GM18511 (cell line): Measurements from ENCODE around the gene MUC4.

Experiments
- ATAC-seq: cut with Tn5 transposase; IDR thresholded peaks from one replicate; pipeline ENCODE4 v1.9.1; 2021; ENCODE audit warnings: mild to moderate bottlenecking, moderate library complexity; ENCODE audit not compliant: unreplicated experiment

MUC4 gene

GRCh38 chr3:195705081-195705991, 106.4 kb downstream of the MUC4 start:
- ATAC-seq: no peak

GRCh38 chr3:195704433-195704999, 107.2 kb downstream of the MUC4 start:
- no peak for ATAC-seq

GRCh38 chr3:195703776-195704175, 108.0 kb downstream of the MUC4 start:
- no peak for ATAC-seq

- ATAC-seq: no peak
Measured at GRCh38 chr3:195701042-195701915, 110.5 kb downstream of the MUC4 start.

GRCh38 chr3:195700319-195700718, 111.4 kb downstream of the MUC4 start:
- no peak for ATAC-seq

GRCh38 chr3:195699860-195700259, 111.9 kb downstream of the MUC4 start:
- ATAC-seq: no peak

GRCh38 chr3:195699388-195699771, 112.3 kb downstream of the MUC4 start:
- no peak for ATAC-seq

GRCh38 chr3:195698647-195699387, 112.9 kb downstream of the MUC4 start:
- no peak for ATAC-seq

- no peak for ATAC-seq
Measured at GRCh38 chr3:195698325-195698646, 113.4 kb downstream of the MUC4 start.

GRCh38 chr3:195697582-195698324, 114.0 kb downstream of the MUC4 start:
- ATAC-seq: no peak
